Dermis microvascular lymphatic vessel endothelial cell (primary cell): Measurements from ENCODE around the gene FEV. TPM values are rescaled to one million over a fixed set of nuclear protein-coding genes. Genes with fewer than 3 reads are reported as not detected.

Experiments
- DNase-seq, 2 donors: peaks; one replicate each; pipeline versions ENCODE4 v3.0.0 to v3.0.0-alpha.2; 2010; ENCODE audit warnings: low read depth in 2 of 2
- total RNA-seq: library from RNA; depleted of rRNA; stranded (reverse); fragments of >200 nt; gene quantifications from 2 replicates; pipeline ENCODE4 v1.2.1, GENCODE V29; 2014

The FEV gene
- total RNA-seq, 1 donor from 2014 or later, result not detected

GRCh38 chr2:218993345-218994315 is 8.6 kb upstream of the FEV start, which contains the start of gene CRYBA2:
CRYBA2 (minus strand) TSS chr2:218993422; CDS start chr2:218993176, 246 bp downstream.
- no peak for DNase-seq

DNA sequence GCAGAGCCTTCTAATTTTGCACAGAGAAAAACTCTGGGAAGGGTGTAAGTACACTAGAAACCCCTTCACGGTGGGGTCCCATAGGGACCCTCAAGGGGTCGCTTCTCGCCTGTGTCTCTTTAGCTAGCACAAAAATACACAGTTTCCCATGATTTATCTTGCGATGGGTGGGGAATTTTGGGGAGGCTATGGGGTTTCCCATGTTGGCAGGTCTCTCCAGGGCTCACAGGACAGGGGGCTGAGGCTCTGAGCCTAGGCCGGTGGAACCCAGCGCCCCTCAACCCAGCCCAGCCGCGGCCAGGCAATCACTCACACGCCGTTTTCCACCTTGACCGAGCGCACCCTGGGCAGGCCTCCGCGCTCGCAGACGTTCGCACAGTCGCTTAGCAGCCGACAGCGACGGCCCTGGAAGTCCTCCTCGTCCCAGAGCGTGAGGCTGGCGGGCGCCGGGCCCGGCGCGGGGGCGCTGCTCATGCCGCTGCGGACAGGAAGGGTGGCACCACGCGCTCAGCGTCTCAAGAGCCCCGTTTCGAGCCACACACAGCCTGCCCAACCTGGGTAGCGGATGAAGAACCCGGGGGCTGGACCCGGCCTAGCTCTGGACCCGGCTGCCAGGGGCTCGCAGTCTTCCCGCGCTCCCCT is 7.8 kb upstream of the FEV start:
- no peak for DNase-seq

DNA sequence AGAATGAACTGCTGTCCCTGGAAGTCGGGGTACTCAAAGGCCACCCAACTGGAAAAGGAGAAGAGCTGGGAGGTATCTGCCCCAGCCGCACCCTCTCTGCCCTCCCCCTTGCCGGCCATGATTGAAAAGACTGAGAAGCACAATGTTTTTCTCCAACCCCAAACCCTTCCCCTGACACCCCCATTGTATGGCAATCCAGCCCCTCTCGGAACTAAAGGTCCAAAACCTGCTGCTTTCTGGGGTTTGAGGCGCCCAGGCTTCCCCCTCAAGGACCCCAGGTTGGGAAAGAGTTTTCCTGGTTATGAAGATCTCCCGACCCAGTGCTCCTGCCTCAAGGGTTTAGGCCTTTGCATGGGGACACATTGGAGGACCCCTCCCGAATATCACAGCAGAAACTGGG is 7.2 kb upstream of the FEV start:
- no peak for DNase-seq

GRCh38 chr2:218991674-218992168 is 6.7 kb upstream of the FEV start:
- no peak for DNase-seq

- no peak for DNase-seq
Observed at GRCh38 chr2:218990612-218991011, 5.6 kb upstream of the FEV start.

- no peak for DNase-seq
Observed at GRCh38 chr2:218990052-218990451, 5.1 kb upstream of the FEV start.

DNA sequence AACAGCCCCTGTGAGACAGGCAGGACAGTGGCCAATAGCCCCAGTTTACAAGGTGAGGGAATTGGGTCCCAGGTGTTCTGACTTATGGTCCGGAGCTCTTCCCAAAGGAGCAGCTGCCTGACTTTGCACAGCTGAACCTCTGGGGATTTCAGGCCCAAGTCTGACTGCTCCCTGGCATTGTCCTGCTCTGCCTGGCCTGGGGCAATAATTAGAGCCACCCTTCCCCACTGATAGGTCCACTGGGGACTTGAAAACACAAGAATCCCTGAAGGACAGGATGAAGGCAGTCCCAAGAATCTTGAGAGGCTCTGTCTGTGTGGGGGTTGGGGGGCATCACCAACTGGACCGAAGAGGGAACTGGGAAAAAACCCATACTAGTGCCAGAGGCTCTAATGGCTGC is 3.7 kb upstream of the FEV start:
- no peak for DNase-seq

DNA sequence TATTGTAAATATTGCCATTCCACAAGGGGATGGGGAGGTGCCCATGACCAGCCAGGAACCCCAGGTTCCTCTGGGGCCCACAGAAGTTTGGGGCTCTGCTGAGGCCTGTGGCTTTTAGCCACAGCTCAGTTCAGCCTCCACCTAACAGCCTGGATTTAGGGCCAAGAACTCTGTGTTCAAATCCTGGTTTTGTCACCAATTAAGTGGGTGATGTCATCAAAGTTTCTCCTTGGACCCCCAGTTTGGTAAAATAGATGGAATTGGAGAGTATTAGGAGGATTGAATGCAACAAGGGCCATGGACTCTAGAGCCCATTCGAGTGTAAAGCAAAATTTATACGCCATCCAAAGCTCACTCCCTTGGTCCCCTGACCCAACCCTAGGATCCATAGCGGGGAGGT is 3.2 kb upstream of the FEV start:
- DNase-seq, result no peak

DNA sequence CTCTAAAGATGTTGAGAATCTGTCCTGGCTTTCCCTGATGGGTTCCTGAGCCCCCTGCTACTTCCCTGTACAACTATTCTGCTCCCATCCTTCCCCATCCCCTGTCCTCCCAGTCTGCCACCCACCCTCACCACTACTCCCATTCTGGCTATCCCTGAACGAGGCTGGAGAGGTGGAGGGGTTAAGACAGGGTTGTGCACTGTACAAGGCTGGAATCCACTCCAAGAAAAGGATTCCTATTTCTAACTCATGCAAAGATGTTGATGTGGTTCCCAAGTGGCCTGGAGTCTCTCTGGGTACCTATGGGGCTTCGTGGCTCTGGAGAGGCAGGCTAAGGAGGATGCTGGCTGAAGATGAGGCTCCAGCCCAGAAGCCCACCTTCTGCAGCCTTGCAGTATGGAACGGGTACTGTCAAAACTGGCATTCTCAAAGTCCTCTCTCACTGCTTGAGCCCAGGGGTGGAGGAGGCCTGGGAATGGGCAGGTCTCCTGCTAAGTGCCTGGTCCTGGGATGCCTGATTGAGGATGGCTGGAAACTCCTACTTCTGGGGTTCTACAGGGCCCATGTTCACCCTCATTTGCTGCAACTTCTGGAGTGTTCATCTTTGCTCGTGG is 1.3 kb upstream of the FEV start:
- no peak for DNase-seq

DNA sequence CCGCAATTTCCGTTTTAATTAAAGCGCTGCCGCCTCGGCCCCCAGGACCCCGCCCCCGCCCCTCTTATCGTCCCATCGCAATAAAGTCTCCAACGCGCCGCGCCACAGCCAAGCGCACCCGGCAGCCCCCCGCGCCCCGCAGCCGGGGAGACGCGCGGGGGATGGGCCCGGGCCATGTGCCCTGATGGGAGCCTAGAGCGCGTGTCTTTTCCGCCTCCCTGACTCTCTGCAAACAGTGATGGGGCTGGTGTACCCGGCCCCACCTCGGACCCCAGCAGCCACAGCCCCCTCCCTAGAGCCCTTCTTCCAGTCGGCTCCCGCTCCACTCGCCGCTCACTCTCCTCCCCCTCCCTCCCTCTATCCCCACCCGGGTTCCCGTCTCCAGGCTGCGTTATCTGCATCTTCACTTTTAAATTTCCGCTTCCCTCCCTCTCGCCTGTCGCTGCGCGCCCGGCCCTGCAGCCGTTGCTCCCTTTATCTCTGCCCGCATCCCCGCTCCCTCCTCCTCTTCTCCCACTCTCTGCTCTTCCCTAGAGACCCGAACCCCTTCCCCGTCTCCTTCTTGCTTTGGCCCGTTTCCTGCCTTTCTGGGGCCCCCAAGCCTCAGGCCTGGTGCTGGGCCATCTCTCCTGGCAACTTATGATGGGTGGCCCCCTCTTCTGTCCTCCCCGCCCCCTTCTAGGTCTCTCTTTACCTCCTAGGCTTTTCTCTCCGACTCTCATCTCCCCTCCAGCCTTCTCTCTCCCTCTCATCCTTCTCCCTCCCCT is 524 bp upstream of the FEV start:
- no peak for DNase-seq

DNA sequence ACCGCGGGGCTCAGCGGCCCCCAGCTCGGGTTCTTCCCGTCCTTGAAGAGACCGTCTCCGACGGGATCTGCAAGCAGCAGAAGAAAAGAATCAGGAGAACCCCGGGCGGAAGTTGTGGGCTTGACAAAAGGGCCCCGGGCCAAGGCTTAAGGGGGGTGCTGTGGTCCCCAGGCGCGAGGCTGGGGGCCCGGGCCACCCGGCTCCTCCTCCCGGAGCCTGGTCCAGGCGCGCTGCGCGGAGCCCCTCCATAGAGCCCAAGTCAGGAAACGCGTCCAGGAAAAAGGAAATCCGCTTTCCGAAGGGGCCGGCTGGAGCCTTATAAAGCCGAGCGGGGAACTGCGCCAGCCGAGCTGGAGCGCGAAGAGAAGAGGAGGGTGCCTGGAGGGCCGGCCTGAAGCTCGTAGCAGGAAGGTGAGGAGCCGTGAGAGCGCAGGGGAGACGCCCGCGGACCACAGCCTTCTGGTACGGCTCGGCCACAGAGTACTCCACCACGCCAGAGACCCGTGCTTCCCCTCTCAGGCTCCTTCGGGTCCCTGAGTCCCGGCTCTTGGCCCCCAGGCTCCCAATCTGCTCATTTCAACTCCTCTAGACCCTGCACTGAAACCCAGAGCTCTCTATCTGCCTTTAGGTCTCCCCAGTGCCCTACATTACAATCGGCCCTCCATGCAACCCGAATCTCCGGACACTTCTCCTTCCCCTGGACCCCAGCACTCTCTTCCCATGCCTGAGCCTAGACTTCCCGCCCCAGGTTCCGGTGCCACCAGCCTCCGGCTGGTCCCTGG is 554 bp downstream of the FEV start:
- peak; percentile 40 to 44 for DNase-seq

GRCh38 chr2:218983934-218984238 is 1.1 kb downstream of the FEV start:
- DNase-seq, result no peak

DNA sequence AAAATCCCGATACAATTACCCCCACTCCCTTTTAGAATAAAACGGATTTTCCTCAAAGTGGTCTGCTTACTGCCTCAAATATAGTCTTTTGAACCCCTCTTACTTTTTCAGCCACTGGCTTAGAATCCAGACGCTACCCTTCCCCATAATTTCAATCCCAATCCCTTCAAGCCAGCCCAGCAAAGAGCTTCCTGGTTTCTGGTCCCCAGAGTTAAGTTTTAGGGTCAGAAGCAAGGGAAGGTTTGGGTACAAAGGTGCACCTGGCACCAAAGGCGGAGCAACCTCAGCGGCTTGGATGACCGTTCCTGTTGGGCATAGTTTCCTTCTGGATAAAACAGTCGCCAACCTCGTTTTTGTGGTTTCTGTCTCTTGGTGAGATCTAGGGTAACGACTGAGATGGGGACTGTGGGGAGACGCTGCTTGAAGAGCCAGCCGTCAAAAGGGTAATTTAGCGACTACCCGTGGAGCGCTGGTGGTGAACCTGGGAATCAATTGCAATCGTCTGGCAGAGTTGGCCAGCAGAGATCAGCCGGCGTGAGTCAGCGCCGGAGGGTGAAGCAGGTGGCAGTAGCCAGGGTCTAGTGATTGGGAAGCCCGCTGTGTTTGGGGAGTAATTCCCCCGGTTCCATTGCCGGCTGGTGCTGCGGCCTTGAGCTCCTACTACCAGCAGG is 1.6 kb downstream of the FEV start:
- DNase-seq, result peak in 1 of 2 donors; percentile 20

DNA sequence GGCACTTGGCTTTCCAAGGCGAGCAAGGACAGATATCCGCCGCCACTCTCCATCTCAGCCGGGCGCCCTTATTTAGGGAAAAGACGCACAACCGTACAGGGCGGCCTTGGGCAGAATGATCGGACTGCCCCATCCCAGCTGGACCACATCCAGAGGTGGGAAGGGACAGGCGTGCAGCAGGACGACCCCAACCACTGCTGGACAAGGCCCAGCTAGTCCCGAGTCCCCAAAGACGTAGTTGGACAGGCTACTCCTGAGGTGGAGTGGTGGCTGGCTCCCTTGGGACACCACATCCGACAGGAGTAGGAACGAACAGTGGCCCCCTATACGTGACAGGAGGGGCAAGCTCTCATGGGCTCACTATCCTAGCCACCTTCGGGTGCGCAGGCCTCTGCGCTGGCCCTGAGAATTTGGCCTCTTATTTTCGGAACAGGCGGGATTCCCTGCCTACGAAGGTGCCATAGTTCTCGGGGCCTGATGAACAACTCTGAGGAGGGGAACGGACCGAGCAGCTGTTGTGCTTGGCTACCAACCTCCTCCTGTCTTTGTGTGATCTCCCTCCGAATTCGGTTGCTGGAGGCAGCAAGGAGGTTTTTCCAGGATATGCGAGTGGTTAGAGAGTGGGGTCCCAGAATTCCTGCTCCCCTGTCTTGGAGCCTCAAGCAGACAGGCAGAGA is 2.3 kb downstream of the FEV start:
- DNase-seq, result no peak

- no peak for DNase-seq
Observed at GRCh38 chr2:218981881-218982585, 3.0 kb downstream of the FEV start.

- DNase-seq, result no peak
Observed at GRCh38 chr2:218981390-218981880, 3.5 kb downstream of the FEV start.

- DNase-seq, result no peak
Observed at GRCh38 chr2:218980735-218981389, 4.1 kb downstream of the FEV start.
